Measurements from ENCODE around the gene MPP2. TPM values are rescaled to one million over a fixed set of nuclear protein-coding genes. Genes with fewer than 3 reads are reported as not detected.

MPP2 gene
- total RNA-seq, 1 donor = 0.72 TPM

GRCh38 chr17:43907998-43908721 lies 824 bp upstream of the MPP2 start:
- H3K4me3 ChIP-seq (ENCODE audit: insufficient read depth, low read length) = peak overlapping the region; percentile 76
- peak overlapping the region; percentile 98 for H2AFZ ChIP-seq (ENCODE audit: low read length)

GRCh38 chr17:43906951-43907424 lies 348 bp downstream of the MPP2 start:
- H3K4me1 ChIP-seq (ENCODE audit: insufficient read depth, low read length) = peaks cover 15% of the 10 kb centered on the region
- no peaks in the 10 kb centered on the region for H4K20me1 ChIP-seq (ENCODE audit: insufficient read depth, low read length)
- TF ChIP-seq CTCF (IDR thresholded peaks at IDR 0.05; ENCODE audit: extremely low read depth, low read depth, low read length) = no peak
- H3K27me3 ChIP-seq (ENCODE audit: insufficient read depth, low read length) = peaks cover 41% of the 10 kb centered on the region
- no peak overlapping the region for H3K27ac ChIP-seq (ENCODE audit: low read depth, low read length)
- H3K9me3 ChIP-seq (ENCODE audit: low read depth, low read length) = no peaks in the 10 kb centered on the region
- peak overlapping the region; percentile 90 for H3K4me2 ChIP-seq (ENCODE audit: insufficient read depth, low read length)
- H3K36me3 ChIP-seq (ENCODE audit: insufficient read depth, low read length) = no peaks in the 10 kb centered on the region
- peak overlapping the region; percentile 76 for H3K4me3 ChIP-seq (ENCODE audit: insufficient read depth, low read length)
- DNase-seq (ENCODE audit: insufficient read length, low spot score, missing footprints) = no peak
- no peaks in the 10 kb centered on the region for H3K79me2 ChIP-seq (ENCODE audit: insufficient read depth, low read length)
- H2AFZ ChIP-seq (ENCODE audit: low read length) = peak overlapping the region; percentile 98

More at GRCh38 chr17:43907998-43908721, 824 bp upstream of the MPP2 start:
- Histone ChIP-seq H3K9me3 (ENCODE audit: low read depth, low read length) (no peaks in the 10 kb centered on the region), H3K79me2 (ENCODE audit: insufficient read depth, low read length) (no peaks in the 10 kb centered on the region), H3K27ac (ENCODE audit: low read depth, low read length) (no peak overlapping the region), H3K36me3 (ENCODE audit: insufficient read depth, low read length) (no peaks in the 10 kb centered on the region), H3K4me2 (ENCODE audit: insufficient read depth, low read length) (peak overlapping the region; percentile 90), H4K20me1 (ENCODE audit: insufficient read depth, low read length) (no peaks in the 10 kb centered on the region), H3K4me1 (ENCODE audit: insufficient read depth, low read length) (peaks cover 15% of the 10 kb centered on the region), H3K27me3 (ENCODE audit: insufficient read depth, low read length) (peaks cover 41% of the 10 kb centered on the region)
- DNase-seq (ENCODE audit: insufficient read length, low spot score, missing footprints) = peak; percentile 95
- no peak for TF ChIP-seq CTCF (IDR thresholded peaks at IDR 0.05; ENCODE audit: extremely low read depth, low read depth, low read length)

DNA sequence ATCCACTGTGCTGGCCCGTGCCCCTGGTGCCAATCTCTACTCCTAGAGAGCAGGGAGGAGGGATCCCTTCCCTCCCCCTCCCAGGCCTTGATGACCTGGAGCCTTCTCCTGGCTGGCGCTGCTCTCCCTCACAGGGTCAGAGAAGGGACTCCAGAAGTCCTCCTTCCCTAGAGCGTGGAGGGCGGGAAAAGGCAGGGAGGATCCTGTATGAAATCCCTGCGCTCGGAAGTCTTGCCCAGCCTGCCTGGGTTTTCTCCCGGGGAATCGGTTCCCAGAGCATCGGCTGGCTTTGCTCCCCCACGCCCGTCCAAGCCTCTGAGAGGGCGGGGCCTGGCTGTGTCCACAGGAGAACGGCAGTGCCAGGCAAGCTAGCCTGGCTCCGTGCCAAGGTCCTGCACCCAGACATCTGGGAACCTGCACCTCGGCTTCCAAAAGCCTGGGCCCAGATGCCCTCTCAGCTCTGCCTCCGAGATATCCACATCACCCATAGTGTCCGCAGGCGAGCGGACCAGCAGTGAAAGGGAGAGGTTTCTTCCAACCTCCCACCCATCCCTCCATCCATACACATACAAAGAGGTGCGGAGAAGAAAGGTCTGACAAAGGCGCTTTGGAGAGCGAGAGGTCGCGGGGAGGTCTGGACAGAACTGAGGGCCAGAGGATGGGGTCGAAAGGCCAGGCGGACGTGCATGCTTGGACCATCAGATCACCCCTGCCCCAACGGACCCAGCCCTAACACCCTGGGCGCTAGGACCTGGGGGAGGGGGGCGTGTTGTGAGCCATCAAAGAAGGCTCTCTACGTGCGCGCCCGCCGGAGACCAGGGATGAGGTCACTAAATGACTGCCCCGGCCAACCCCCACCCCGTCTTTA lies 1.1 kb downstream of the MPP2 start:
- H3K4me2 ChIP-seq (ENCODE audit: insufficient read depth, low read length) = peak overlapping the region; percentile 90
- H3K36me3 ChIP-seq (ENCODE audit: insufficient read depth, low read length) = no peaks in the 10 kb centered on the region
- H3K4me1 ChIP-seq (ENCODE audit: insufficient read depth, low read length) = peaks cover 15% of the 10 kb centered on the region
- peaks cover 39% of the 10 kb centered on the region for H3K27me3 ChIP-seq (ENCODE audit: insufficient read depth, low read length)
- H3K27ac ChIP-seq (ENCODE audit: low read depth, low read length) = no peak overlapping the region
- peak overlapping the region; percentile 72 for H2AFZ ChIP-seq (ENCODE audit: low read length)
- no peaks in the 10 kb centered on the region for H3K79me2 ChIP-seq (ENCODE audit: insufficient read depth, low read length)
- H4K20me1 ChIP-seq (ENCODE audit: insufficient read depth, low read length) = no peaks in the 10 kb centered on the region
- peak; percentile 90 for DNase-seq (ENCODE audit: insufficient read length, low spot score, missing footprints)
- TF ChIP-seq CTCF (IDR thresholded peaks at IDR 0.05; ENCODE audit: extremely low read depth, low read depth, low read length) = no peak
- peak overlapping the region; percentile 76 for H3K4me3 ChIP-seq (ENCODE audit: insufficient read depth, low read length)
- H3K9me3 ChIP-seq (ENCODE audit: low read depth, low read length) = no peaks in the 10 kb centered on the region
